IMR-90 (cell line): Measurements from ENCODE around the gene OR7G3.

Experiments
- BHLHE40 ChIP-seq: fragments of 150-350 bp; IDR thresholded peaks from 2 replicates; pipeline ENCODE4 v1.6.1; 2016; ENCODE audit warnings: mild to moderate bottlenecking, low read depth, low read length
- CEBPB ChIP-seq: IDR thresholded peaks from 2 replicates; pipeline ENCODE4 v1.6.1; 2012; ENCODE audit warnings: low read depth, low read length, improper control_type of control experiment
- CTCF ChIP-seq: conservative IDR thresholded peaks from 2 replicates; pipeline ENCODE4 v1.5.1; 2012; ENCODE audit warnings: mild to moderate bottlenecking, low read depth, low read length, improper control_type of control experiment
- FOS ChIP-seq: fragments of 150-350 bp; IDR thresholded peaks from 2 replicates; pipeline ENCODE4 v1.6.1; 2016; ENCODE audit warnings: low read depth, low read length
- MAFK ChIP-seq: IDR thresholded peaks from 2 replicates; pipeline ENCODE4 v1.6.1; 2012; ENCODE audit warnings: low read depth, low read length, improper control_type of control experiment
- MAZ ChIP-seq: IDR thresholded peaks from 2 replicates; pipeline ENCODE4 v1.6.1; 2012; ENCODE audit warnings: low read depth, mild to moderate bottlenecking, low read length, improper control_type of control experiment, moderate library complexity, borderline replicate concordance
- MXI1 ChIP-seq: IDR thresholded peaks from 2 replicates; pipeline ENCODE4 v1.6.1; 2012; ENCODE audit warnings: low read depth, mild to moderate bottlenecking, low read length, moderate library complexity, borderline replicate concordance
- POLR2A ChIP-seq: IDR thresholded peaks from 2 replicates; pipeline ENCODE4 v1.6.1; 2012; ENCODE audit warnings: mild to moderate bottlenecking, low read depth, low read length
- RAD21 ChIP-seq: IDR thresholded peaks from 2 replicates; pipeline ENCODE4 v1.6.1; 2012; ENCODE audit warnings: low read length, improper control_type of control experiment
- RCOR1 ChIP-seq: IDR thresholded peaks from 2 replicates; pipeline ENCODE4 v1.6.1; 2012; ENCODE audit warnings: mild to moderate bottlenecking, low read length, improper control_type of control experiment; ENCODE audit not compliant: insufficient replicate concordance
- RFX5 ChIP-seq: IDR thresholded peaks from 2 replicates; pipeline ENCODE4 v1.8.0; 2012; ENCODE audit warnings: low read depth, mild to moderate bottlenecking, low read length, moderate library complexity
- SMC3 ChIP-seq: fragments of 150-350 bp; IDR thresholded peaks from 2 replicates; pipeline ENCODE4 v1.6.1; 2016; ENCODE audit warnings: low read depth, mild to moderate bottlenecking, antibody characterized with exemption, low read length, moderate library complexity
- USF2 ChIP-seq: fragments of 150-350 bp; IDR thresholded peaks from 2 replicates; pipeline ENCODE4 v1.6.1; 2017; ENCODE audit warnings: mild to moderate bottlenecking, antibody characterized with exemption, low read length, low read depth

- TF ChIP-seq RAD21 (no peak), CTCF (no peak), POLR2A (no peak), CEBPB (no peak), SMC3 (no peak), RCOR1 (no peak), BHLHE40 (no peak), USF2 (no peak), RFX5 (no peak), MAFK (no peak), FOS (no peak), MXI1 (no peak), MAZ (no peak)
These were observed 23.9 kb upstream of the OR7G3 start for GRCh38 chr19:9150650-9151049.
